Esophagus squamous epithelium (tissue), 5 donors: Measurements from ENCODE around the gene ITGB7. TPM values are rescaled to one million over a fixed set of nuclear protein-coding genes. Genes with fewer than 3 reads are reported as not detected.

Experiments
- DNase-seq: peaks from one replicate; lab custom pipeline; 2025; lab: John Stamatoyannopoulos, UW
- H3K27ac ChIP-seq, 4 donors: fragments of 200-600 bp; sonication (generic); one replicate each; pipeline ENCODE4 v1.5.1; 2016 to 2019; ENCODE audit warnings: mild to moderate bottlenecking in 1 of 4
- H3K27me3 ChIP-seq, 4 donors: fragments of 200-600 bp; sonication (generic); 1 replicate in 3 of 4; 2 replicates in 1 of 4; pipeline versions ENCODE4 v1.5.1 to v1.6.0; 2017 to 2021; ENCODE audit warnings: antibody characterized with exemption in 1 of 4
- H3K36me3 ChIP-seq, 3 donors: fragments of 200-600 bp; sonication (generic); one replicate each; pipeline ENCODE4 v1.5.1; 2016 to 2019
- H3K4me1 ChIP-seq, 3 donors: fragments of 200-600 bp; sonication (generic); one replicate each; pipeline ENCODE4 v1.5.1; 2017 to 2019
- H3K4me3 ChIP-seq, 4 donors: fragments of 200-600 bp; sonication (generic); 1 replicate in 3 of 4; 2 replicates in 1 of 4; pipeline ENCODE4 v1.5.1; 2016 to 2019; ENCODE audit warnings: mild to moderate bottlenecking in 2 of 4, moderate library complexity in 1 of 4
- H3K9me3 ChIP-seq, 3 donors: fragments of 200-600 bp; sonication (generic); one replicate each; pipeline ENCODE4 v1.5.1; 2016 to 2019
- POLR2A ChIP-seq, 4 donors: fragments of 450-650 bp; IDR thresholded peaks; one replicate each; pipeline ENCODE4 v1.6.1; 2017; ENCODE audit warnings: antibody characterized with exemption in 4 of 4, mild to moderate bottlenecking in 4 of 4, moderate library complexity in 3 of 4
- WGBS, 2 donors: methylation state at CpG; one replicate each; pipeline ENCODE4 v1.1.5; 2018; 5-methylcytosine and 5-hydroxymethylcytosine counted together
- intact Hi-C: fragments of 100-400 bp; cut with DNase I; formaldehyde crosslinking; loops from one replicate; pipeline ENCODE4 v1.15.0; 2022
- total RNA-seq, 4 donors: library from RNA; depleted of rRNA; stranded (reverse); fragments of >200 nt; gene quantifications; one replicate each; pipeline ENCODE4 v1.1.0, GENCODE V29; 2016
- TF ChIP-seq, protein P1 (sequence below), 6 experiments: fragments of 450-650 bp in 4 of 6; fragments of 200-600 bp in 2 of 6; sonication (generic) in 2 of 6; IDR thresholded peaks; one replicate each; pipeline ENCODE4 v1.5.1; 2016 to 2019; ENCODE audit warnings: antibody characterized with exemption in 6 of 6, mild to moderate bottlenecking in 4 of 6, moderate library complexity in 4 of 6
- donor health status: DM: yes; HTN: yes; CAD: no.

ITGB7 gene
- total RNA-seq, 4 donors from 2014 or later: 4.2 to 7.2 (median 5.9) TPM

DNA sequence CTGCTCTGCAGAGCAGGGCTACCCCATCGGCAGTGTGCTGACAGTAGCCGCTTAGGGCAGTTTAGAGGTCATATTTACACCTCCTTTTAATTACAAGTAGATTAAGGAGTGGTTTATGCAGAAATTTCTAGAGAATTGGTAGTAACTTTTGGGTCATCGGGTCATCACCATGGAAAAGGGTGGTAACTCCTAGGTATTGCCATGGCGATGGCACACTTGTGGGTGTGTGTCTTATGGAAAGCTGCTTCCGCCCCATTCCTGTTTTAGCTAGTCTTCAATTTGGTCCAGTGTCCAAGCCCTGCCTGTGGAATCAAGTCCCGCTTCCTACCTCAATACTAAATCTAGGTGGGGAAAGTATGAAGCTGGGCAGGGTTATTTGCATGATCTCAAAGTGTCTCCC is 56.0 kb downstream of the ITGB7 start:
- Histone ChIP-seq H3K36me3 (no peaks in the 10 kb centered on the region), H3K4me3 (no peak overlapping the region), H3K9me3 (no peaks in the 10 kb centered on the region), H3K4me1 (no peaks in the 10 kb centered on the region), H3K27ac (no peak overlapping the region), H3K27me3 (no peaks in the 10 kb centered on the region)
- intact Hi-C loops: no loop called here
- no peak for TF ChIP-seq POLR2A (IDR thresholded peaks at IDR 0.05)
- TF ChIP-seq, protein P1, sequence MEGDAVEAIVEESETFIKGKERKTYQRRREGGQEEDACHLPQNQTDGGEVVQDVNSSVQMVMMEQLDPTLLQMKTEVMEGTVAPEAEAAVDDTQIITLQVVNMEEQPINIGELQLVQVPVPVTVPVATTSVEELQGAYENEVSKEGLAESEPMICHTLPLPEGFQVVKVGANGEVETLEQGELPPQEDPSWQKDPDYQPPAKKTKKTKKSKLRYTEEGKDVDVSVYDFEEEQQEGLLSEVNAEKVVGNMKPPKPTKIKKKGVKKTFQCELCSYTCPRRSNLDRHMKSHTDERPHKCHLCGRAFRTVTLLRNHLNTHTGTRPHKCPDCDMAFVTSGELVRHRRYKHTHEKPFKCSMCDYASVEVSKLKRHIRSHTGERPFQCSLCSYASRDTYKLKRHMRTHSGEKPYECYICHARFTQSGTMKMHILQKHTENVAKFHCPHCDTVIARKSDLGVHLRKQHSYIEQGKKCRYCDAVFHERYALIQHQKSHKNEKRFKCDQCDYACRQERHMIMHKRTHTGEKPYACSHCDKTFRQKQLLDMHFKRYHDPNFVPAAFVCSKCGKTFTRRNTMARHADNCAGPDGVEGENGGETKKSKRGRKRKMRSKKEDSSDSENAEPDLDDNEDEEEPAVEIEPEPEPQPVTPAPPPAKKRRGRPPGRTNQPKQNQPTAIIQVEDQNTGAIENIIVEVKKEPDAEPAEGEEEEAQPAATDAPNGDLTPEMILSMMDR (IDR thresholded peaks at IDR 0.05): no peak
- 72 to 88% methylated on average over 6 of the region's 6 CpGs for WGBS, 2 donors
- no peak for DNase-seq

DNA sequence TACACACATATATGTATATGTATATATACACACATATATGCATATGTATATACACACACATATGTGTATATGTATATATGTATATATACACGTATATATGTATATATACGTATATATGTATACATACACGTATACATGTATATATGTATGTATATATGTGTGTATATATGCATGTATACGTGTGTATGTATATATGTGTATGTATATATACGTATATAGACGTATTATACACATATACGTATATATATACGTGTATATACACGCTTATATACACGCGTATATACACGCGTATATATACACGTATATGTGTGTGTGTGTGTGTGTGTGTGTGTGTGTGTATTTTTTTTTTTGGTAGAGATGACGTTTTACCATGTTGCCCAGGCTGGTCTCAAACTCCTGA is 59.4 kb downstream of the ITGB7 start:
- 86 to 87% methylated on average over 15 of the region's 15 CpGs for WGBS, 2 donors
- no peaks in the 10 kb centered on the region for H3K36me3 ChIP-seq
- no peaks in the 10 kb centered on the region for H3K27me3 ChIP-seq
- no peaks in the 10 kb centered on the region for H3K4me1 ChIP-seq
- H3K27ac ChIP-seq: no peak overlapping the region
- no peak overlapping the region for H3K4me3 ChIP-seq
- no peaks in the 10 kb centered on the region for H3K9me3 ChIP-seq
- intact Hi-C loops: no loop called here
- TF ChIP-seq POLR2A (IDR thresholded peaks at IDR 0.05): no peak
- TF ChIP-seq, protein P1 (IDR thresholded peaks at IDR 0.05): no peak
- DNase-seq: no peak

DNA sequence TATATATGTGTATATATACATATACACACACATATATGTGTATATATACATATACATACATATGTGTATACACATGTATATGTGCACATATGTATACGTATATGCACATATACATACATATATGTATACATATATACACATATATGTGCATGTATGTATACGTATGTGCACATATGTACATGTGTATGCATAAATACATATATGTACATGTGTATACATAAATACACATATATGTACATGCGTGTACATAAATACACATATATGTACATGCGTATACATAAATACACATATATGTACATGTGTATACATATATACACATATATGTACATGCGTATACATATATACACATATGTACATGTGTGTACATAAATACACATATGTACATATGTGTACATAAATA is 59.9 kb downstream of the ITGB7 start:
- TF ChIP-seq POLR2A (IDR thresholded peaks at IDR 0.05): no peak
- TF ChIP-seq, protein P1 (IDR thresholded peaks at IDR 0.05): no peak
- WGBS, 2 donors: 86% methylated on average over 5 of the region's 5 CpGs
- Histone ChIP-seq H3K4me3 (no peak overlapping the region), H3K36me3 (no peaks in the 10 kb centered on the region), H3K27ac (no peak overlapping the region), H3K27me3 (no peaks in the 10 kb centered on the region), H3K4me1 (no peaks in the 10 kb centered on the region), H3K9me3 (no peaks in the 10 kb centered on the region)
- DNase-seq: no peak
- intact Hi-C loops: no loop called here

DNA sequence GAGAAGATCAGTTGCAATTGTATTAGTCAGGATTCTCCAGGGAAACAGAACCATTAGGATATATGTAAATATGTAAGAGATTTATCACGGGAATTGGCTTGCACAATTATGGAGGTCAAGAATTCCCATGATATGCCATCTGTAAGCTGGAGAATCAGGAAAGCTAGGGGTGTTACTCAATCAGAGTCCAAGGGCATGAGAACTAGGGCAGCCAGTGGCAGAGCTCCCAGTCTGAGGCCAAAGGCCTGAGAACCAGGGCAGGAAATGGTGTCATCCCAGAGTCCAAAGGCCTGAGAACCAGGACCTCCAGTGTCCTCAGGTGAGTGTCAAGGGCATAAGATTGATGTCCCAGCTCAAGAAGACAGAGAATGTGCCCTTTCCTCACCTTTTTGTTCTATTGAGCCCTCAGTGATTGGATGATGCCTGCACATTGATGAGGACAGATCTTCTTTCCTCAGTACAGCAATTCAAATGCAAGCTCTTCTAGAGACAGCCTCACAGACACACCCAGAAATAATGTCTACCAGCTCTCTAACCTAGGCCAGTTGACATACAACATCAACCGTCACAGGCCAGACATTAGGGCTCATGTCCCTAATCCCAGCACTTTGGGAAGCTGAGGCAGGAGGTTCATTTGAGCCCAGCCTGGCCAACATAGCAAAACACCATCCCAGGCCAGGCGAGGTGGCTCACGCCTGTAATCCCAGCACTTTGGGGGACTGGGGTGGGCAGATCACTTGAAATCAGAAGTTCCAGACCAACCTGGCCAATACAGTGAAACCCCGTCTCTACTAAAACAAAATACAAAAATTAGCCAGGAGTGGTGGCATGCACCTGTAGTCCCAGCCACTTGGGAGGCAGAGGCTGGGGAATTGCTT is 61.4 kb downstream of the ITGB7 start:
- Histone ChIP-seq H3K4me1 (no peaks in the 10 kb centered on the region), H3K36me3 (no peaks in the 10 kb centered on the region), H3K9me3 (no peaks in the 10 kb centered on the region), H3K27ac (no peak overlapping the region), H3K4me3 (no peak overlapping the region), H3K27me3 (no peaks in the 10 kb centered on the region)
- intact Hi-C loops: no loop called here
- 82 to 86% methylated on average over 2 to 3 of the region's 5 CpGs for WGBS, 2 donors
- DNase-seq: no peak
- no peak for TF ChIP-seq POLR2A (IDR thresholded peaks at IDR 0.05)
- TF ChIP-seq, protein P1 (IDR thresholded peaks at IDR 0.05): no peak

DNA sequence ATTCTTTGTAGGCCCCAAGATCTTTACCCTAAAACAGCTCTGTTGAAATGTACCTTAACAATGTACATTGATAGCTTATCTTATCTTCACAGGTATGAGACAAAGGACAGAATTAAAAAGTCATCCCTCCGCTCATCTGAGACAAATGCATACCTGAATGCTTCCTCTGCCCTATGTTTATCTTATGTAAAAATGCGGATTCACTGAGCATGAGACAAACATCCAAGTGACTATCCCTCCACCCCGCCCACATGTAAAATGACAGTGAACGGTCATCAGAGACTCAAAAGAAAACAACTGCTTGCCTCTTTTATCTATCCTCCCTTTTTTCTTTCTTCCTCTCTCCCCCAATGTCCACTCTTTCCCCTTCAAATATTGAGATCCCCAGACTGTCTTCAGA is 63.7 kb downstream of the ITGB7 start:
- Histone ChIP-seq H3K9me3 (no peaks in the 10 kb centered on the region), H3K27me3 (no peaks in the 10 kb centered on the region), H3K4me1 (no peaks in the 10 kb centered on the region), H3K27ac (no peak overlapping the region), H3K4me3 (no peak overlapping the region), H3K36me3 (no peaks in the 10 kb centered on the region)
- DNase-seq: no peak
- WGBS, 2 donors: 81 to 82% methylated on average over 4 of the region's 4 CpGs
- TF ChIP-seq POLR2A (IDR thresholded peaks at IDR 0.05): no peak
- TF ChIP-seq, protein P1 (IDR thresholded peaks at IDR 0.05): no peak
- intact Hi-C loops: no loop called here
